Measurements from ENCODE around the gene FBXO31.
"Not testable (repeated sequence)": the region's sequence is repeated elsewhere in the genome, so short reads cannot be mapped to it uniquely, and the experiment has no call there.

Gene FBXO31

GRCh38 chr16:87384162-87384874 lies 742 bp upstream of the FBXO31 start:
- FAIRE-seq, result no peak

- FAIRE-seq, result no peak
Measured at GRCh38 chr16:87382023-87382785, 1.4 kb downstream of the FBXO31 start.

GRCh38 chr16:87380881-87381280 lies 2.7 kb downstream of the FBXO31 start:
- no peak for FAIRE-seq

- FAIRE-seq, result no peak
Measured at GRCh38 chr16:87380403-87380802, 3.2 kb downstream of the FBXO31 start.

GRCh38 chr16:87379312-87379752 lies 4.2 kb downstream of the FBXO31 start:
- FAIRE-seq, result not testable (repeated sequence)

- no peak for FAIRE-seq
Measured at GRCh38 chr16:87376660-87377059, 6.9 kb downstream of the FBXO31 start.

GRCh38 chr16:87375426-87376135 lies 8.0 kb downstream of the FBXO31 start:
- no peak for FAIRE-seq

GRCh38 chr16:87374313-87374712 lies 9.3 kb downstream of the FBXO31 start:
- no peak for FAIRE-seq

GRCh38 chr16:87372305-87372704 lies 11.3 kb downstream of the FBXO31 start:
- no peak for FAIRE-seq

GRCh38 chr16:87371261-87371866 lies 12.2 kb downstream of the FBXO31 start:
- no peak for FAIRE-seq

- no peak for FAIRE-seq
Measured at GRCh38 chr16:87369796-87370719, 13.5 kb downstream of the FBXO31 start.

GRCh38 chr16:87369117-87369765 lies 14.3 kb downstream of the FBXO31 start:
- FAIRE-seq, result no peak

GRCh38 chr16:87368029-87368770 lies 15.4 kb downstream of the FBXO31 start:
- no peak for FAIRE-seq

- FAIRE-seq, result no peak
Measured at GRCh38 chr16:87367529-87367928, 16.0 kb downstream of the FBXO31 start.

GRCh38 chr16:87366930-87367329 lies 16.6 kb downstream of the FBXO31 start:
- no peak for FAIRE-seq

GRCh38 chr16:87366288-87366687 lies 17.3 kb downstream of the FBXO31 start:
- no peak for FAIRE-seq

GRCh38 chr16:87365021-87365713 lies 18.4 kb downstream of the FBXO31 start:
- FAIRE-seq, result no peak

- no peak for FAIRE-seq
Measured at GRCh38 chr16:87363771-87364455, 19.7 kb downstream of the FBXO31 start.

- FAIRE-seq, result not testable (repeated sequence)
Measured at GRCh38 chr16:87362828-87363559, 20.6 kb downstream of the FBXO31 start.

Measured in A204.1 (cell line).